ENCODE data around the gene MRPL11.

DNA sequence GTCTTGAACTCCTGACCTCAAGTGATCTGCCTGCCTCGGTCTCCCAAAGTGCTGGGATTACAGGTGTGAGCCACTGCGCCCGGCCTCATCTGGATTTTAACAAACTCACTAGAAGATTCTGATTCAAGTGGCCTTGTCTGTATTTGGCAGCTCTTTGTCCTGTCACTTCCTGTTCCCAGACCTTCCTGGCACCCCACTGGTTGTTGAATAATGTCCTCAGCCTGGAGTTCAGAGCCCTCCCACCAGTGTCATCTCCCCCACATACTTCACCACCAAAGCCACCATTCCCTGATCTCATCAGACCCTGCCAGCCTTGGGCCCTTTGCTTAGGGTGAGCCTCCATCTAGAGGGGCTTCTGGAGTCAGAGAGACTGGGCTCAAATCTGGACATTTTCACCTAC, 31.4 kb upstream of the MRPL11 start:
- TF ChIP-seq CTCF (IDR thresholded peaks at IDR 0.05 in 8 of 11, conservative IDR thresholded peaks at IDR 0.05 in 3 of 11) (no peak), POLR2AphosphoS5 (IDR thresholded peaks at IDR 0.05) (no peak), POLR2A (IDR thresholded peaks at IDR 0.05) (no peak)

Measured in spleen (tissue), 7 donors.